Body of pancreas (tissue), 4 donors: ENCODE data around the gene PRKG1. TPM values are rescaled to one million over a fixed set of nuclear protein-coding genes. Genes with fewer than 3 reads are reported as not detected.

Experiments
- ATAC-seq: fragments of 150-250 bp; one replicate; pipeline ENCODE4 v1.9.1; 2016
- DNase-seq, 4 donors: peaks; one replicate each; pipeline ENCODE4 v3.0.0-alpha.2; 2019
- H3K27ac ChIP-seq, 4 donors: fragments of 200-600 bp; sonication (generic); 1 replicate in 3 of 4; 2 replicates in 1 of 4; pipeline versions ENCODE4 v1.5.1 to v1.6.1; 2016 to 2019; ENCODE audit warnings: mild to moderate bottlenecking in 1 of 4, mixed read lengths in 1 of 4, moderate library complexity in 1 of 4
- H3K27me3 ChIP-seq, 2 donors: fragments of 200-600 bp; sonication (generic); one replicate each; pipeline ENCODE4 v1.6.0; 2016; ENCODE audit warnings: mild to moderate bottlenecking in 1 of 2
- H3K36me3 ChIP-seq, 2 donors: fragments of 200-600 bp; sonication (generic); replicated peaks in 1 of 2; 2 replicates each; pipeline ENCODE4 v1.5.1; 2016; ENCODE audit warnings: low read depth in 2 of 2; ENCODE audit not compliant: insufficient read depth in 1 of 2
- H3K4me1 ChIP-seq: fragments of 200-600 bp; sonication (generic); one replicate; pipeline ENCODE4 v1.6.0; 2016
- H3K4me3 ChIP-seq, 2 donors: fragments of 200-600 bp; sonication (generic); 1 replicate in 1 of 2; 2 replicates in 1 of 2; pipeline ENCODE4 v1.5.1; 2016 to 2019
- H3K9me3 ChIP-seq, 3 donors: fragments of 200-600 bp; sonication (generic); 1 replicate in 2 of 3; 2 replicates in 1 of 3; pipeline ENCODE4 v1.5.1; 2016
- CTCF ChIP-seq, 7 experiments: fragments of 450-650 bp in 4 of 7; fragments of 200-600 bp in 3 of 7; sonication (generic) in 3 of 7; IDR thresholded peaks; one replicate each; pipeline ENCODE4 v1.5.1; 2016 to 2019; ENCODE audit warnings: antibody characterized with exemption in 7 of 7
- POLR2A ChIP-seq, 3 donors: fragments of 450-650 bp; IDR thresholded peaks; one replicate each; pipeline ENCODE4 v1.6.1; 2016; ENCODE audit warnings: antibody characterized with exemption in 3 of 3, mild to moderate bottlenecking in 2 of 3
- WGBS, 2 donors: methylation state at CpG; one replicate each; pipeline ENCODE4 v1.1.5; 2017; 5-methylcytosine and 5-hydroxymethylcytosine counted together
- intact Hi-C: fragments of 100-400 bp; cut with DNase I; formaldehyde crosslinking; loops from one replicate; pipeline ENCODE4 v1.15.1; 2023
- total RNA-seq, 2 donors: library from RNA; depleted of rRNA; stranded (reverse); fragments of >200 nt; gene quantifications; one replicate each; pipeline ENCODE4 v1.1.0, GENCODE V29; 2016

The PRKG1 gene
- total RNA-seq, 2 donors from 2014 or later = 14.2 to 18.9 TPM

GRCh38 chr10:51606825-51607462 is 532.7 kb downstream of the PRKG1 start:
- DNase-seq (no peak), ATAC-seq (no peak)
- no peak overlapping the region for H3K27ac ChIP-seq
- no peaks in the 10 kb centered on the region for H3K36me3 ChIP-seq
- no peak overlapping the region for H3K4me3 ChIP-seq
- 52 to 60% methylated on average over 5 to 6 of the region's 6 CpGs for WGBS, 2 donors
- intact Hi-C loops = no loop called here
- no peaks in the 10 kb centered on the region for H3K27me3 ChIP-seq
- peaks cover 9% of the 10 kb centered on the region for H3K4me1 ChIP-seq
- no peak for TF ChIP-seq CTCF (IDR thresholded peaks at IDR 0.05)
- TF ChIP-seq POLR2A (IDR thresholded peaks at IDR 0.05) = no peak
- peaks cover 0 to 4% (median 0%) of the 10 kb centered on the region in 3 donors for H3K9me3 ChIP-seq

DNA sequence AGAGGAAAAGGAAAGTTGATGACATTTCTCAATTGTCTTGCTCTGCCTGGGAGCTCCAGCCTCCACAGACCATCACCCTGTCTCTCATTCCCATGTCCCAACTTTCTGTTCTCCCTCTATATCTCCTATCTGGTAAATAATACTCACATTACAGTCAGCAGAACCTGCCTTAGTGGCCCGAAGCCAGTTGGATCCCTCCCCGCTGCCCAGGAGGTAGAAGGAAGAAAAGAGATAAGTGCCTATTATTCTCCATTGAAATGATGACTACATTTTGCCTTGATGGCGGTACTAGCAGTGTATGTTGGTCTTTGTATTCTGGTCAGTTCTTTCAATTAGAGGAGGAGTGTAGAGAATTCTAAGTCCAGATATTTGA is 533.2 kb downstream of the PRKG1 start:
- DNase-seq (peak in 3 of 4 donors; percentile 8 to 69 (median 35)), ATAC-seq (peak; percentile 45)
- Histone ChIP-seq H3K4me1 (peaks cover 9% of the 10 kb centered on the region), H3K9me3 (peaks cover 0 to 5% (median 0%) of the 10 kb centered on the region in 3 donors), H3K27ac (no peak overlapping the region), H3K4me3 (no peak overlapping the region), H3K36me3 (no peaks in the 10 kb centered on the region), H3K27me3 (no peaks in the 10 kb centered on the region)
- intact Hi-C loops = no loop called here
- WGBS, 2 donors = 20 to 38% methylated on average over 3 of the region's 3 CpGs
- no peak for TF ChIP-seq POLR2A (IDR thresholded peaks at IDR 0.05)
- TF ChIP-seq CTCF (IDR thresholded peaks at IDR 0.05) = no peak

- ATAC-seq (no peak), DNase-seq (no peak)
- WGBS, 2 donors = 73 to 76% methylated on average over 2 of the region's 2 CpGs
- Histone ChIP-seq H3K36me3 (no peaks in the 10 kb centered on the region), H3K27me3 (no peaks in the 10 kb centered on the region), H3K4me1 (peaks cover 9% of the 10 kb centered on the region), H3K27ac (no peak overlapping the region), H3K9me3 (peaks cover 0 to 5% (median 0%) of the 10 kb centered on the region in 3 donors), H3K4me3 (no peak overlapping the region)
- TF ChIP-seq CTCF (IDR thresholded peaks at IDR 0.05) = no peak
- no peak for TF ChIP-seq POLR2A (IDR thresholded peaks at IDR 0.05)
- intact Hi-C loops = no loop called here
Observed at GRCh38 chr10:51608211-51608610, 533.9 kb downstream of the PRKG1 start.

DNA sequence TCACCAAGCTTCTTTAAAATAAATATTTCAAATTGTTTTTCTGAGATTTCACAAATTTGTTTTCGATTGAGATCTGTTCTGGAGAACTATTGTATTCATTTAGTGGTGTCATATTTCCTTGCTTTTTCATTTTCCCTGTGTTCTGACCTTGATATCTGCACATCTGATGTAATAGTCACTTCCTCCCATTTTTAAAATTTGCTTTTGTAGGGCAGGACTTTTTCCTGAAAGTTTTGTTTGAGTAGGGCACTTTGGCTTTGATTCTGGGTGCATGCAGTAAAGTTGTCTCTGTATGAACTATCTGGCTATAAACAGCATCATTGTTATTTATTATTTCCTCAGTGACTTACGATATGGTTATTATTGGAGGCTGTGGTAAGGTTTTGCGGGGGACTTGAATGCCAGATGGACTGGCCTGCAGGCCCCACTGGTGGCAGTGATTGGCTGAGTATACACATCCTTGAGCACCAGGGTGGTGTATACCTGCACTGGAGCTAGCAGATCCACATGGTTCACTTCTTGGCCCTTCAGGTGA is 541.5 kb downstream of the PRKG1 start:
- 83 to 84% methylated on average over 3 of the region's 3 CpGs for WGBS, 2 donors
- H3K36me3 ChIP-seq = no peaks in the 10 kb centered on the region
- H3K4me3 ChIP-seq = no peak overlapping the region
- intact Hi-C loops = no loop called here
- H3K27me3 ChIP-seq = no peaks in the 10 kb centered on the region
- DNase-seq = no peak
- no peaks in the 10 kb centered on the region for H3K4me1 ChIP-seq
- TF ChIP-seq POLR2A (IDR thresholded peaks at IDR 0.05) (no peak), CTCF (IDR thresholded peaks at IDR 0.05) (no peak)
- peaks cover 0 to 5% (median 0%) of the 10 kb centered on the region in 3 donors for H3K9me3 ChIP-seq
- ATAC-seq = no peak
- no peak overlapping the region for H3K27ac ChIP-seq
